HG03558 (cell line): ENCODE data around the gene STXBP2.

Experiments used
- ATAC-seq: cut with Tn5 transposase; IDR thresholded peaks from one replicate; pipeline ENCODE4 v1.9.1; 2021; ENCODE audit warnings: moderate number of reproducible peaks; ENCODE audit not compliant: unreplicated experiment; ENCODE audit errors: extremely low read depth

STXBP2 gene

GRCh38 chr19:7677669-7678311 lies 40.9 kb downstream of the STXBP2 start:
- ATAC-seq, result no peak

- ATAC-seq, result no peak
These were observed 42.3 kb downstream of the STXBP2 start for GRCh38 chr19:7678971-7679751.

DNA sequence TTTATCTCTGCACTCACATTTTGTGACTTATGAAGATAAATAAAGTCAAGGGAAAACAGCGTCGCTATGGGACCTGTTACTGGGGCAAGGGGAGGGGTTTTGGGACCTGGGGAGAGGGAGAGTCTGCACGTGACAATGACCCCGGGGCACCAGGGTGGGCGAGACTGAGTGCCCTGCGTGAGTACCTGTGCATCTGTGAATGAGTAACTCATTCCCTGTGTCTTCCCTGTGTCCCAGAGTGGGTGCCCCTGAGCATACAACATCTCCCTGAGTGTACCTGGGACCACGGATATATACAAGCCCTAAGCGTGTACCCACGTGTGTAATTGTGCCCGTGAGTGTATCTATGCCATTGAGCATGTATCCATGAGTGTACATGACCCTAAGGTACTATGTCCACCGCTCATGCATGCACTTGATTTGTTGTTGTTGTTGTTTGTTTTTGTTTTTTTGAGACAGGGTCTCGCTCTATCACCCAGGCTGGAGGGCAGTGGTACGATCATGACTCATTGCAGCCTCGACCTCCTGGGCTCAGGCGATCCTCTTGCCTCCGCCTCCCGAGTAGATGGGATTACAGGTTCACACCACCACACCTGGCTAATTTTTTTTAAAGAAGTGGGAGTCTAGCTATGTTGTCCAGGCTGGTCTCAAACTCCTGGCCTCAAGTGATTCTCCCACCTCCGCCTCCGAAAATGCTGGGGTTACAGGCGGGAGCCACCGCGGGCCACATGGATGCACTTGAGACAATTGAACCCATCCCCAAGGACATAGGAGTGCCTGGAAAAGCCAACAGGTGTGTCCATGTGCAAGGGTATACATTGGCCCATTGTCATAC lies 43.1 kb downstream of the STXBP2 start:
- no peak for ATAC-seq

- ATAC-seq, result no peak
These were observed 43.9 kb downstream of the STXBP2 start, which contains the start of gene TRAPPC5 for GRCh38 chr19:7680606-7681339. Gene TRAPPC5, plus strand, starts transcription at chr19:7680833. Its CDS starts 1,421 bp downstream, at chr19:7682254.

DNA sequence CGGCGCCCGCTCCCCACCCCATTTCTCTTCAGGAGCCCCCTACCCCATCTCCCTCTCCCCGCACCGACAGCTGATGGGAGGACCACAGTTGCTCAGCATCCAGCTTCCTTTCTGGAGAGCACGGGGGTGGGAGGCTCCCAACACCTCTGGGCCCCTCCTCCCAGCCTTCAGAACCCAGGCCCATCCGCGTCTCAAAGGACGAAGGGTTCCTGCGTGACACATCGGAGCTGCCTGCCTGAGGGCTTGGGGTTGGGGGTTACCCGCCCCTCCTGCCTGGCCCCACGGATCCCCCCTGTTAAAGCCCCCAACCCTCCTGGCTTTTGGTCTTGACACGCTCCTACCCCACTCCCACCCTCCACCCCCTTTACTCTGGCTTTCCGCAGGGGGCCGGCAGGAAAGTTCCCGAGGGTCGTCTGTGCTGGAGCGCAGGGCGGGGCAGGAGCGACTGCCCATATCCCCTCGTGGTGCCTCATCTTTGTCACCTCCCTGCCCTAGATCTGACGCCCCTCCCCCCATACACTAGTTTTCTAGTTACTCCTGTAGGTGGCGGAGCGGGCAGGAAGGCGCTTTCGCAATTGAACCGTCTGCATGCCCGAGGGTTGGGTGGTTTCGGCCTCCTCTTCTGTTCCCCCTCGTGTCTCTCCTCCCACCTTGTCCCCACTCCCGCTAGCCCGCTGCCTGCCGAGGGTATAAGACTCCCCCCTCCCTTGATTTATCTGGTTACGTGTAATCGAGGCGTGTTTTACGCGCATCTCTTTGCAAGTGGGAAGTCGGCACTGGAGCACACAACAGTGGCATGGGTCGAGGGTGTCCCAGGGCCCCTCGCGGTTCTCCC lies 44.6 kb downstream of the STXBP2 start:
- no peak for ATAC-seq

GRCh38 chr19:7682175-7682855 lies 45.4 kb downstream of the STXBP2 start:
- ATAC-seq, result no peak

DNA sequence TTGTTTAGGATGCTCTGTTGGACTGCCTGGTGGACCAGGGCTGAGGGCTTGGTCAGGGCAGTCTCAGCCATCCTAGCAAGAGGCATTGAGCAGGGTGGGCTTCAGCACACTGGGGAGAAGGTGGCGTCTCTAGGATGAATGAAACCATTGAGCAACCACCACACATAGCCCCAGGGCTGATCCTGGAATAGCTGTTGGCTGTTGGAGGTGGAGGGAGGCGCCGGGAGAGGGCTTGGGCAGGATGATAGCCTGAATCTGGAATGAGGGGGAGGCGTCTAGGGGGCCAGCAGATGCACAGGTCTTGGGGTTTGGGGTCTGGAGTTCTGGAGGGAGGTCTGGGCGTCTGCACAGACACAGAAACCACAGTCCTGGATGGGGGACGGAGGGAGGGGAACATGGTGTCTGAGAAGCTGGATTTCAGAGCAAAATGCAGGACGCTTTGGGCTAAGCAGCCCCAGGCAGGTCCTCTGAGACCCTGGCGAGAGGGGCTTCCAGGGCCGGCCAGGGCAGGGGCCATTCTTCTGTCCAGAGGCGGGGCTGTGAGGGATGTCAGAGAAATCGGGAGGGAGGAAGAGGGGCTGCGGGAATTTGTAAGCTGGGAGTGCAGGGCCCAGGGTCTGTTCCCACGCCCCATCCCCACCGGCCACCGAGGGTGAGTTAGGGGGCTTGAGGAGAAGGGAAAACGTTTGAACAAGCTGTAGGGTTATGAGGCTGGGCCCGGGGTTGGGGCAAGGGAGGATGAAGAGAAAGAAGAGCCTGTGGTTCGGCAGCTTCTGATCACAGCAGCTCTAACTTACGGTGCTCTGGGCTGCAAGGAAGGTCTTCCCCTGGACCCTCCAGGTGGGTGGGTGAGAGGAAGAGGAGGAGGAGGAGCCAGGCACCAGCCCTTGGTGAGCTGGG lies 48.9 kb downstream of the STXBP2 start:
- no peak for ATAC-seq

DNA sequence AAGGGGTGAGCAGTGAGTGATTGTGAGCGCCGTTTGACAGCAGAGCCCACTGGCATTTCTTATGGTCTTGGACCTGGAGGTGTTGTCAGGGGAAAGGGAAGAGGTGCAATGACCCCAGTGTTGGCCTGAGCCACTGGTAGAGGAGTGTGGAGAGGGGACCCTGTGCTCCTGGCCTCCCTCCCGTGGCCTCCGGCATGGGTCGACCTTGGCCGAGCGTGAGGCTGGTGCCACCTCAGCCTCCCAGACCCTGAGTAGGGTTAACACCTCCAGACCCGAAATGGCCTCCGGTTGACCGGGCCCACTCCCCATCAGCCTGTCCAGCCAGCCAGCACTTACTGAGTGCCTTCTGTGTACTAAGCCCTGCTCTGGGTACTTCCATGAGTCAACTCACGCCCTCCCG lies 50.3 kb downstream of the STXBP2 start:
- no peak for ATAC-seq

GRCh38 chr19:7689165-7689564 lies 52.3 kb downstream of the STXBP2 start:
- no peak for ATAC-seq

GRCh38 chr19:7690779-7691258 lies 53.9 kb downstream of the STXBP2 start:
- ATAC-seq, result no peak

DNA sequence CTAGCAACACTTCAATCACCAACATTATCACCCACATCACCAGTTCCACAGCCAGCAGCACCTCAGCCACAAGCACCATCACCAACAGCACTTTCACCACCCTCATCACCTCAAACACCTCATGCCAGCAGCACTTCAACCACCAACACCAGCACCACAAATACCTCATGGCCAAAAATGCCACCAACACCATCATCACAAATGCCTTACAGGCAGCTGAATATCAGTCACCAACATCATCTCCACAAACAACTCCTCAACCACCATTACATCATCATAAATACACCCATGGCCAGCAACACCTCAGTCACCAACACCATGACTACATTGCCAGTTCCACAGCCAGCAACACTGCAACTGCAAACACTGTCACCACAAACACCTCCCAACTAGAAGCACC lies 54.6 kb downstream of the STXBP2 start:
- no peak for ATAC-seq

- ATAC-seq, result no peak
These were observed 55.6 kb downstream of the STXBP2 start for GRCh38 chr19:7692417-7693088.

DNA sequence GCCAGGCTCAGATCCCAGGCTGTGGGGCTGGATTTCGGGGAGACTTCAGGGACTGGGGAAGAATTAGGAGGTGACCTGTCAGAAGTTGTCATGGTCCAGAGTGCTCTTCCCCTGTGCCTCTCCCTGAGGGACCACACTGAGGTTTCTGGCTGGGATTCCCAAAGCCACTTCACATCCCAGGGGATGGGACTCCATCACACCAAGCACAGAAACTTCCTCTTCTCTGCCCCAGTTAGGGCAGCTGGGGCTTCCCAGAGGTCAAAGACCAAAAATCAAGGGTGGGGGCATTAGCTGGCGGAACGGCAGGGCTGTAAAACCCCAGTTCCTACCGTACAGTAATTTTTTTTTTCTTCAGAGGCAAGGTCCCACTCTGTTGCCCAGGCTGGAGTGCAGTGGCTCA lies 57.6 kb downstream of the STXBP2 start:
- ATAC-seq, result no peak
